Body of pancreas (tissue), 4 donors: ENCODE data around the gene PACS2. TPM values are rescaled to one million over a fixed set of nuclear protein-coding genes. Genes with fewer than 3 reads are reported as not detected.

Experiments used
- ATAC-seq: fragments of 150-250 bp; one replicate; pipeline ENCODE4 v1.9.1; 2016
- DNase-seq, 4 donors: peaks; one replicate each; pipeline ENCODE4 v3.0.0-alpha.2; 2019
- H3K27ac ChIP-seq, 4 donors: fragments of 200-600 bp; sonication (generic); 1 replicate in 3 of 4; 2 replicates in 1 of 4; pipeline versions ENCODE4 v1.5.1 to v1.6.1; 2016 to 2019; ENCODE audit warnings: mild to moderate bottlenecking in 1 of 4, mixed read lengths in 1 of 4, moderate library complexity in 1 of 4
- H3K27me3 ChIP-seq, 2 donors: fragments of 200-600 bp; sonication (generic); one replicate each; pipeline ENCODE4 v1.6.0; 2016; ENCODE audit warnings: mild to moderate bottlenecking in 1 of 2
- H3K36me3 ChIP-seq, 2 donors: fragments of 200-600 bp; sonication (generic); replicated peaks in 1 of 2; 2 replicates each; pipeline ENCODE4 v1.5.1; 2016; ENCODE audit warnings: low read depth in 2 of 2; ENCODE audit not compliant: insufficient read depth in 1 of 2
- H3K4me1 ChIP-seq: fragments of 200-600 bp; sonication (generic); one replicate; pipeline ENCODE4 v1.6.0; 2016
- H3K4me3 ChIP-seq, 2 donors: fragments of 200-600 bp; sonication (generic); 1 replicate in 1 of 2; 2 replicates in 1 of 2; pipeline ENCODE4 v1.5.1; 2016 to 2019
- H3K9me3 ChIP-seq, 3 donors: fragments of 200-600 bp; sonication (generic); 1 replicate in 2 of 3; 2 replicates in 1 of 3; pipeline ENCODE4 v1.5.1; 2016
- POLR2A ChIP-seq, 3 donors: fragments of 450-650 bp; IDR thresholded peaks; one replicate each; pipeline ENCODE4 v1.6.1; 2016; ENCODE audit warnings: antibody characterized with exemption in 3 of 3, mild to moderate bottlenecking in 2 of 3
- whole genome bisulfite sequencing, 2 donors: methylation state at CpG; one replicate each; pipeline ENCODE4 v1.1.5; 2017; 5-methylcytosine and 5-hydroxymethylcytosine counted together
- intact Hi-C: fragments of 100-400 bp; cut with DNase I; formaldehyde crosslinking; loops from one replicate; pipeline ENCODE4 v1.15.1; 2023
- total RNA-seq, 2 donors: library from RNA; depleted of rRNA; stranded (reverse); fragments of >200 nt; gene quantifications; one replicate each; pipeline ENCODE4 v1.1.0, GENCODE V29; 2016
- TF ChIP-seq, protein P1 (sequence below), 7 experiments: fragments of 450-650 bp in 4 of 7; fragments of 200-600 bp in 3 of 7; sonication (generic) in 3 of 7; IDR thresholded peaks; one replicate each; pipeline ENCODE4 v1.5.1; 2016 to 2019; ENCODE audit warnings: antibody characterized with exemption in 7 of 7

Gene PACS2
- total RNA-seq, 2 donors from 2014 or later, result 56.6 to 102 TPM

DNA sequence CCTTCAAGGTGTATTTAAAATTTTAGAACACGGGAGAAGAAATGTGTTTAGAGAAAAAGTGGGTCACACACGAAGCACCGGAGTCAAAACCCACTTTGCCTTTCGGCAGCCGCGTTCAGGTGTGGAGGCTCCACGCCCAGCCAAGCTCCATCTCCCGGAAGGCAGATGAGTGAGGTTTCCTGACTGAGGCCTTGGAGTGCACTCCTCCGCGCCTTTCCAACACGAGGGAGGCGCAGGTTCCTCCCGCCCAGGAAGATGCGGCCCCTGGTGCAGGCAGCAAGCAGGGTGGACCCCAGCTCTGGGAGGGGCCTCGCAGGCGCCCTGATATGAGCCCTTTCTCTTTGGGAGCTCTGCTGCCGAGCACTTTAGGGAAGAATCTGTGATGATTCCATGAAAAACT, 127.6 kb downstream of the PACS2 start:
- H3K36me3 ChIP-seq, result no peaks in the 10 kb centered on the region
- H3K27me3 ChIP-seq, result no peaks in the 10 kb centered on the region
- WGBS, 2 donors, result 77 to 85% methylated on average over 17 of the region's 17 CpGs
- H3K9me3 ChIP-seq, result no peaks in the 10 kb centered on the region
- ATAC-seq (no peak), DNase-seq (no peak)
- TF ChIP-seq, protein P1, sequence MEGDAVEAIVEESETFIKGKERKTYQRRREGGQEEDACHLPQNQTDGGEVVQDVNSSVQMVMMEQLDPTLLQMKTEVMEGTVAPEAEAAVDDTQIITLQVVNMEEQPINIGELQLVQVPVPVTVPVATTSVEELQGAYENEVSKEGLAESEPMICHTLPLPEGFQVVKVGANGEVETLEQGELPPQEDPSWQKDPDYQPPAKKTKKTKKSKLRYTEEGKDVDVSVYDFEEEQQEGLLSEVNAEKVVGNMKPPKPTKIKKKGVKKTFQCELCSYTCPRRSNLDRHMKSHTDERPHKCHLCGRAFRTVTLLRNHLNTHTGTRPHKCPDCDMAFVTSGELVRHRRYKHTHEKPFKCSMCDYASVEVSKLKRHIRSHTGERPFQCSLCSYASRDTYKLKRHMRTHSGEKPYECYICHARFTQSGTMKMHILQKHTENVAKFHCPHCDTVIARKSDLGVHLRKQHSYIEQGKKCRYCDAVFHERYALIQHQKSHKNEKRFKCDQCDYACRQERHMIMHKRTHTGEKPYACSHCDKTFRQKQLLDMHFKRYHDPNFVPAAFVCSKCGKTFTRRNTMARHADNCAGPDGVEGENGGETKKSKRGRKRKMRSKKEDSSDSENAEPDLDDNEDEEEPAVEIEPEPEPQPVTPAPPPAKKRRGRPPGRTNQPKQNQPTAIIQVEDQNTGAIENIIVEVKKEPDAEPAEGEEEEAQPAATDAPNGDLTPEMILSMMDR (IDR thresholded peaks at IDR 0.05), result no peak
- TF ChIP-seq POLR2A (IDR thresholded peaks at IDR 0.05), result no peak
- no peak overlapping the region for H3K27ac ChIP-seq
- H3K4me3 ChIP-seq, result no peak overlapping the region
- no peaks in the 10 kb centered on the region for H3K4me1 ChIP-seq
- intact Hi-C loops, result no loop called here

DNA sequence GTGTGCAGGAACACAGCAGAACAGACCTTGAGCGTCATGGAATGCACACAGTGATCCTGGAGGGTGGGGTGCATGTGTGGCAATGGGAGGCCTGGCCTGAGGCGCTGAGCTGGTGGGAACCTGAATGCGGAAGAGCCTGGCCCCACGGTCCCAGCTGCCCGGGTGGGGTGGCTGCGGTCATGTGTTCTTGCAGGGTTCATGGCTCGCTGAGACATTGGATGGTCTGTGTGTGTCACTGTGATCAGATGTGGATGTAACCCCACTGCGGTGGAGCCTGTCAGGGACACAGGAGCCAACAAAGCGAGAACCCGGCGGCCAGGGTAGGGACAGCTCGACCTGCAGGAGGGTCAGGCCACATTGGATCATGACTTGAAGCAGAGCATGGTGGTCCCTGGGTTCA, 128.3 kb downstream of the PACS2 start:
- intact Hi-C loops, result no loop called here

GRCh38 chr14:105444859-105445258, 130.3 kb downstream of the PACS2 start:
- Histone ChIP-seq H3K36me3 (no peaks in the 10 kb centered on the region), H3K4me1 (peaks cover 11% of the 10 kb centered on the region), H3K27ac (no peak overlapping the region), H3K4me3 (no peak overlapping the region), H3K9me3 (no peaks in the 10 kb centered on the region), H3K27me3 (no peaks in the 10 kb centered on the region)
- WGBS, 2 donors, result 80 to 88% methylated on average over 11 to 14 of the region's 17 CpGs
- TF ChIP-seq POLR2A (IDR thresholded peaks at IDR 0.05), result no peak
- TF ChIP-seq, protein P1 (IDR thresholded peaks at IDR 0.05), result no peak
- intact Hi-C loops, result no loop called here
- no peak for DNase-seq
- no peak for ATAC-seq

More for the DNA sequence above, 128.3 kb downstream of the PACS2 start:
- WGBS, 2 donors, result 75 to 82% methylated on average over 6 to 12 of the region's 12 CpGs
- TF ChIP-seq, protein P1 (IDR thresholded peaks at IDR 0.05), result no peak
- no peak for TF ChIP-seq POLR2A (IDR thresholded peaks at IDR 0.05)
- Histone ChIP-seq H3K9me3 (no peaks in the 10 kb centered on the region), H3K4me3 (no peak overlapping the region), H3K27ac (no peak overlapping the region), H3K27me3 (no peaks in the 10 kb centered on the region), H3K4me1 (no peaks in the 10 kb centered on the region), H3K36me3 (no peaks in the 10 kb centered on the region)
- no peak for DNase-seq
- ATAC-seq, result no peak

GRCh38 chr14:105445290-105445689, 130.7 kb downstream of the PACS2 start:
- intact Hi-C loops, result no loop called here
- H3K36me3 ChIP-seq, result peaks cover 0 to under 1% of the 10 kb centered on the region in 2 donors

More at GRCh38 chr14:105445290-105445689, 130.7 kb downstream of the PACS2 start:
- no peak for ATAC-seq
- no peak overlapping the region for H3K27ac ChIP-seq
- H3K27me3 ChIP-seq, result no peaks in the 10 kb centered on the region
- no peaks in the 10 kb centered on the region for H3K9me3 ChIP-seq
- TF ChIP-seq, protein P1 (IDR thresholded peaks at IDR 0.05), result no peak
- no peak for TF ChIP-seq POLR2A (IDR thresholded peaks at IDR 0.05)
- no peak overlapping the region for H3K4me3 ChIP-seq
- 85 to 89% methylated on average over 5 to 18 of the region's 24 CpGs for WGBS, 2 donors
- peaks cover 11% of the 10 kb centered on the region for H3K4me1 ChIP-seq
- no peak for DNase-seq
